GM19025 (cell line): Measurements from ENCODE around the gene CNOT3.
A peak's percentile ranks its signal among the peaks of the same experiment; 100 is the strongest.

ENCODE experiments used
- ATAC-seq: cut with Tn5 transposase; IDR thresholded peaks from one replicate; pipeline ENCODE4 v1.9.1; 2021; ENCODE audit warnings: mild to moderate bottlenecking, low read depth, moderate library complexity; ENCODE audit not compliant: unreplicated experiment

The CNOT3 gene

DNA sequence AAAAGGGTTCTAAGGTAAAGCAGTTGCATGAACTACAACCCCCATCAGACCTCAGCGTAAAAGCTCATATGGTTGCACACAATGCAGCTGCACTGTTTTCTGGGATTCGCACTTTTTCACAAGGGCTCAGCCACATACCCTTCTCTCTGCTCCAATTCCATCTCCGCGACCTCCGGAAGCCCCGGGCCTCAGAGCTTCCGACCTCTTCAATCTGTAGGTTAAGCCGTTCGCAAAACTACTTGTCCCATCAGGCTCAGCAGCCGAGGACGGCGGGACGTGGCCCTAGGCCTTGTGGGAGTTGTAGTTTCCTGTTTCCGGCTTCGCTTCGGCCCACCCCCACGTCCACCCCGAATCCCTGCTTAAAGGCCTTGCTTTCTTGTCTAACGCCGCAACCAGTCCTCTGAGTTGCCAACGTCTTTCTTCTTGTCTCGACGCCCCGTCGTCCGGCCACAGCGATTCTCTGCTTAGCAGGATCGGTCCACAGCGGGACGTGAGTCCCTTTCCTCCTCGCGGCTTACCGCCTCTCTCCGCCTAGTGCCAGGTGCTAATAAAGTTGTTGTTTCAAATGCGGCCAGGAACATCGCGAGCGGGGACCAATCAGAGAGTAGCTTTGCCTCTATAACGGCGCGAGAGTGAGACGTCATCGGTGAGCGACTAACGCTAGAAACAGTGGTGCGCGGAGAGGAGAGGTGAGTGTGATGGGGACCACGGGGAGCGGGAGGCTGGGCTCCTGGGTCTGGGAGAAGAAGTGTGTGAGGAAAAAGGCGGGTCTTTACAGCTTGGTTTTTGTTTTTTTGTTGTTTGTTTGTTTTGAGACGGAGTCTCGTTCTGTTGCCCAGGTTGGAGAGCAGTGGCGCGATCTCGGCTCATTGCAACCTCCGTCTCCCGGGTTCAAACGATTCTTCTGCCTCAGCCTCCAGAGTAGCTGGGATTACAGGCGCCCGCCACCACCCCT lies 22.2 kb upstream of the CNOT3 start, which contains the start of the genes PRPF31 and TFPT:
PRPF31 (plus strand) TSS at position 646 of the 955 bp plus-strand sequence. CDS start 2,525 bp downstream, outside the sequence.
TFPT (minus strand) TSS at position 549 of the 955 bp plus-strand sequence; CDS start at position 161, 388 bp downstream.
- peak; percentile 80 for ATAC-seq

DNA sequence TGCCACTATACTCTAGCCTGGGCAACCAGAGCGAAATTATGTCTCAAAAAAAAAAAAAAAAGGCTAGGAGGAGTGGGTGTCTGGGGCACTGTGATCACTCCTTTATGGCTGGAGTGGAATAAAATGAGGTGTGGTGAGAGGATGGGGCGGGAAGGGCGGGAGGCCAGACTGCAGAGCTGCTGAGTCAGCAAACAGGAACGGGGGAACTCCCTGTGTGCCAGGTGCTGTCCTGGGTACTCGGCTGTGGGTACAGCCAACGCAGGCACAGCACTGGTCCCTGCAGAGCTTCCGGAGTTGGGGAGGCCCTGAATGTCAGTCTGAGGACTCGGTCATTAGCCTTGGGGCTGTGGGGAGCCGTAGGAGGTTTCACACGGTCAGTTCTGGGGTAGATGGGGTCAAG lies 16.3 kb upstream of the CNOT3 start:
- ATAC-seq = no peak

- no peak for ATAC-seq
These were observed 13.9 kb upstream of the CNOT3 start for GRCh38 chr19:54123682-54124081.

DNA sequence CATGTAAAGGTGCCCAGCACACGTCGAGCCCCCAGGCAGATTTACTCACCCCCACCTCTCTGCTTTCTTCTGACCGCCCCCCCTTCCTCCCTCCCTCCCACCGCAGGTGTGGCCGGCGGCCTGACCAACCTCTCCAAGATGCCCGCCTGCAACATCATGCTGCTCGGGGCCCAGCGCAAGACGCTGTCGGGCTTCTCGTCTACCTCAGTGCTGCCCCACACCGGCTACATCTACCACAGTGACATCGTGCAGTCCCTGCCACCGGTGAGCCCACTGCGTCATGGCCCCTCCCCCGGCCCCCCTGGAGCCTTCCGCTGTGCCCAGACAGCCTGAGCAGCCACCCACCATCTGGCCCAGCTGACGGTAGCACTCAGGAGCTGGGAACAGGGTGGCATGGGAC lies 13.2 kb upstream of the CNOT3 start:
- ATAC-seq = no peak

GRCh38 chr19:54125713-54126112 lies 11.8 kb upstream of the CNOT3 start:
- ATAC-seq = no peak

- no peak for ATAC-seq
These were observed 9.7 kb upstream of the CNOT3 start for GRCh38 chr19:54127688-54128440.

- no peak for ATAC-seq
These were observed 9.2 kb upstream of the CNOT3 start for GRCh38 chr19:54128441-54128725.

GRCh38 chr19:54128796-54129616 lies 8.6 kb upstream of the CNOT3 start:
- no peak for ATAC-seq

DNA sequence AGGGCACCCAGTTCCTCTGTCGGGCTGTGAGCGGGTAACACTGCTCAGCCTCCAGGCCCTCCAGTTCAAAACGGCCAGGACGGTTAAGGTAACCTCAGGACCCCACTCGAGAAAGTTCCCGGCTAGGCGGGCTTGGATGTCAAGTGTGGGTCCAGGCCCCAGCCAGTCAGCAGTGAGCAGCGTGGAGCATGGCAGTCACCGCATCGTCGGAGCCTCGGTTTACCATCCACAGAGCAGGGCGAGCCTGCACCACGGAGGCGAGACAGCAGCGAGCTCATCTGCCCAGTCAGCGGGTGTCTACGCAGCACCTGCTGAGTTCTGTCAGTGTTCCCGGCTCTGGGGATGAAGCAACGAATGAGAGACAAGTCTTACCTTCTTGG lies 8.0 kb upstream of the CNOT3 start:
- no peak for ATAC-seq

GRCh38 chr19:54133312-54133956 lies 4.1 kb upstream of the CNOT3 start:
- no peak for ATAC-seq

DNA sequence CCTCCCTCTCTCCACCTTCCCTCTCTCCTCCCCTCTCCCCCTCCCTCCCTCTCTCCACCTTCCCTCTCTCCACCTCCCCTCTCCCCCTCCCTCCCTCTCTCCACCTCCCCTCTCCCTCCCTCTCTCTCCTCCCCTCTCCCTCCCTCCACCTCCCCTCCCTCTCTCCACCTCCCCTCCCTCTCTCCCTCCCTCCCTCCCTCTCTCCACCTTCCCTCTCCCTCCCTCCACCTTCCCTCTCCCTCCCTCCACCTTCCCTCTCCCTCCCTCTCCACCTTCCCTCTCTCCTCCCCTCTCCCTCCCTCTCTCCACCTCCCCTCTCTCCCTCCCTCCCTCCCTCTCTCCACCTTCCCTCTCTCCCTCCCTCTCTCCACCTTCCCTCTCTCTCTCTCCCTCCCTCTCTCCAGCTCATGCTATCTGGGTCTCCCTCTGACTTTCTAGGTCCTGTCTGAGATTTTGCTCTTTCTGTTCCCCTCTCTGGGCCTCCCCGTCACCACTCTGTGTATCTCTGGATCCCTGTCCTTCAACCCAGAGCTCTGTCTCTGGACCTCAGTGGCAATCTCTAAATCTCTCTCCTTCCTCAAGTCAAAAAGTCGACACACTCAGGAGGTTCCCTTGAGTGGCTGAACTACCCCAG lies 3.5 kb upstream of the CNOT3 start:
- ATAC-seq = no peak

GRCh38 chr19:54136086-54136863 lies 1.3 kb upstream of the CNOT3 start:
- ATAC-seq = no peak

DNA sequence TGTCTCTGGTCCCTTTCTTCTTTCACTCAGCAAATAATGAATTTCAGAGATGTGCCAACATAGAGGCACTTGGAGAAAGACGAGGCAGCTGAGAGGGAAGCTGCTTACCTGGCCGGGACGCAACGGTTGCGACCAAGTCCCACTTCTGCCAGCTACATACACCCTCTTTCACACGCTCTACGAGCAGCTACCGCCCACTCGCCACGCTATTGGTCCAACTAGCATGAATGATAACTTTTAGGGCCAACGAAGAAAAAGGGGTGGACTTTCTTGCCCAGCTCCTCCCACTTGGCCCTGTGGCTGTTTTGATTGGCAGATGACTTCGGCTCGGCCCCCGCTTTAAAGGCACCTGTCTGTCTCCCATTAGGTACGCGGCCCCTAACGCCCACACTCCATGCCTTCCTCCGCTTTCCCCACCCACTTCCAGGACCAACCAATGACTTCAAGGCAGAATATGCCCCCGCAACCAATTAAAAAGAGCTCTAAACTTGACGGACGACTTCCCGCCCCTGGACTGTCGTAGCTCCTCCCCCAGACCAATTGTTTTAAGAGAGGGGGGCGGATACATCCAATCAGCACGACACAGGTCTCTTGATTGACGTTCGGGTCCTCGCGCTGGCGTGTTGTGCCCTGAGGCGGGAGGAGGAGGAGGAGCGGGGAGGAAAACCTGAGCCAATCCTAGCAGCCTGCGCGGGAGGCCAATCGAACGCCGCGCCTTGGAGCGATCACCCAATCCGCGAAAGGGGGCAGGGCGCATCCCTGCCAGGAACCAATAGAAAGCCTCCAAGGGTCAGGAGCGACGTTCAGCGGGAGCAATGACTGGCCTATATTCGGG lies 481 bp upstream of the CNOT3 start:
- peak; percentile 74 for ATAC-seq

GRCh38 chr19:54138489-54139256 lies 1.1 kb downstream of the CNOT3 start:
- no peak for ATAC-seq

DNA sequence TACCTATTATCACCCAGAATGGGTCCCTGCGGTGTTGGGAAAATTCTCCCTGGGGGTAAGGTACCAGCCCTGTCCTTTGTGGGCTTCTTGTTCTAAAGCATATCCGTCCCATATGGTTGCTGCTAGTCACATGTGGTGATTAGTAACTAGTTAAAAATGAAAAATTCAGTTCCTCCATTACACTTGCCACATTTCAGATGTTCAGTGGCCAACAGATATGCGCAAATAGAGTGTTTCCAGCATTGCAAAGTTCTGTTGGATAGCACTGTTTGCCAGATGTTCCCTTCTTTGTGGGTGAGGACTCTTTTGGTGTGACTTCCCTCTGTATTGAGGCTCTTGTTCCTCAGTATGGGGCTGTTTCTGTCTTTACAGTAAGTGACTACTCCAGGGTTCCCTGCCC lies 3.8 kb downstream of the CNOT3 start:
- no peak for ATAC-seq

DNA sequence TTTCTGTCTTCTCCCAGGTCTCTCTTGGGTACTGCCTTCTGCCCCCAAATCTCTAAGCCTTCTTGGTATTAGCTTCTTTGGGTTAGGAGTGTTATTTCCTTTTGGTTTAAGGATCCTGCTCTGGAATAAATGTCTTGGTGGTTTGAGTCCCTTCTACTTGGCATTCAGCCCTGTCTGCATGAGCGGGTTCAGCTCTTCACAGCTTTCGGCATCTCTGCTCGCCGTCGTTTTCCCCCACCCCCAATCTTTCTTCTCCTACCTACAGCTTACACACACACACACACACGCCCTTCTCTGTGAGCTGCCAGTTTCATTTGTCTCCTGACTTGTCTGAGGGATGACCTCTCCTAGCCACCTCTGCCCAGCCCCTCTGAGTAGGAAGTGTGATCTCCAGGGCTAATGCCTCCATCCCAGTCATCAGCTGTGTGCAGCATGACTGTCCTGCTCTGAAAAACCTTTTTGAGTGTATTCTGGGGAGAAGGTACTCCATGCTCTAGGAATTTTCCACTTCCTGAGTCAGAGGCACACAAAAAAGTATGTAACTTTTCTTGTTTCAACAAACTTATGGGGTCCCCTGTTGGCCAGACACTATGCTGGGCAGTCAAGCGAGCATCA lies 4.7 kb downstream of the CNOT3 start:
- no peak for ATAC-seq

DNA sequence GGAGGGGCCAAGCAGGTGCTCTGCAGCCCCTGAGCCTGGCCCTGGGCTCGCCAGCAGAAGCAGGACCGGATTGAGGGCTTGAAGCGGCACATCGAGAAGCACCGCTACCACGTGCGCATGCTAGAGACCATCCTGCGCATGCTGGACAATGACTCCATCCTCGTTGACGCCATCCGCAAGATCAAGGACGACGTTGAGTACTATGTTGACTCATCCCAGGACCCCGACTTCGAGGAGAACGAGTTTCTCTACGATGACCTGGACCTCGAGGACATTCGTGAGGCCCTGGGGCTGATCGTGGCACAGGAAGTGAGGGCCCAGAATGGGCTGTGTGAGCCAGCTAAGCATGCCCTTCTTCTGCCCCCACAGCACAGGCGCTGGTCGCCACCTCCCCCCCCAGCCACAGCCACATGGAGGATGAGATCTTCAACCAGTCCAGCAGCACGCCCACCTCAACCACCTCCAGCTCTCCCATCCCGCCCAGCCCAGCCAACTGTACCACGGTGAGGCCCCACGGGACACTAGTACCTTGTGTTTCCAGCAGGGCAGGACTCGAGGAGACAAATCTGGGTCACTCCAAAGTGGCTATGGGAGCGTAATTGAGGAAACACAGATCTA lies 8.1 kb downstream of the CNOT3 start:
- ATAC-seq = no peak
